ENCODE data around the gene GABRB1.
"Not testable (repeated sequence)": the region's sequence is repeated elsewhere in the genome, so short reads cannot be mapped to it uniquely, and the experiment has no call there.

Gene GABRB1

DNA sequence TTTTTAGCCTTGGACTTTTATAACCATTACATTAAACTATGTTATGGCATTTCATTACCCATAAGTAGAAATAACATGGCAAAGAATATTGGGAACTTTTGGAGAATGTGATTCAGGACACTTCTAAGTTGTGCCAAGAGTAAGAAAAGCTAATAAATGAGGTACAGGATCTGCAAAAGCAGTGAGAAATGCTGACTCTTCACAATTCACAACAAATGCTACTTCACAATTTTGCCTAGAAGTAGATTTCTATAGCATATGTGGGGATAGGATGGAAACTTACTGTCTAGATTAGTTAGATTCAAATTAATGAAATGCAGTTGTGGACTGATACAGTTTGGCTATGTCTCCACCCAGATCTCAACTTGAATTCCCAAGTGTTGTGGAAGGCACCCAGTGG is 258.4 kb downstream of the GABRB1 start:
- DNase-seq (ENCODE audit: low spot score), result no peak
- TF ChIP-seq, protein P1, sequence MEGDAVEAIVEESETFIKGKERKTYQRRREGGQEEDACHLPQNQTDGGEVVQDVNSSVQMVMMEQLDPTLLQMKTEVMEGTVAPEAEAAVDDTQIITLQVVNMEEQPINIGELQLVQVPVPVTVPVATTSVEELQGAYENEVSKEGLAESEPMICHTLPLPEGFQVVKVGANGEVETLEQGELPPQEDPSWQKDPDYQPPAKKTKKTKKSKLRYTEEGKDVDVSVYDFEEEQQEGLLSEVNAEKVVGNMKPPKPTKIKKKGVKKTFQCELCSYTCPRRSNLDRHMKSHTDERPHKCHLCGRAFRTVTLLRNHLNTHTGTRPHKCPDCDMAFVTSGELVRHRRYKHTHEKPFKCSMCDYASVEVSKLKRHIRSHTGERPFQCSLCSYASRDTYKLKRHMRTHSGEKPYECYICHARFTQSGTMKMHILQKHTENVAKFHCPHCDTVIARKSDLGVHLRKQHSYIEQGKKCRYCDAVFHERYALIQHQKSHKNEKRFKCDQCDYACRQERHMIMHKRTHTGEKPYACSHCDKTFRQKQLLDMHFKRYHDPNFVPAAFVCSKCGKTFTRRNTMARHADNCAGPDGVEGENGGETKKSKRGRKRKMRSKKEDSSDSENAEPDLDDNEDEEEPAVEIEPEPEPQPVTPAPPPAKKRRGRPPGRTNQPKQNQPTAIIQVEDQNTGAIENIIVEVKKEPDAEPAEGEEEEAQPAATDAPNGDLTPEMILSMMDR (IDR thresholded peaks at IDR 0.05), result no peak
- Histone ChIP-seq H3K4me3 (no peak overlapping the region), H3K27ac (no peak overlapping the region)

DNA sequence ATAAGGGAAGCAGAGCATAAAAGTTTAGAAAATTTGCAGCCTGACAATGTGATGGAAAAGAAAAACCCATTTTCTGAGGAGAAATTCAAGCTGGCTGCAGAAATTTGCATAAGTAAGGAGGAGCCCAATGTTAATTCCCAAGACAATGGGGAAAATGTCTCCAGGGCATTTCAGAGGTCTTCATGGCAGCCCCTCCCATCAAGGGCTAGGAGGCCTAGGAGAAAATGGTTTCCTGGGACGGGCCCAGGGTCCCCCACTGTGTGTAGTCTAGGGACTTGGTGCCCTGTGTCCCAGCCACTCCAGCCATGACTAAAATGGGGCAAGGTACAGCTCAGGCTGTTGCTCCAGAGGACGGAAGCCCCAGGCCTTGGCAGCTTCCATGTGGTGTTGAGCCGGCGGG is 259.5 kb downstream of the GABRB1 start:
- not testable (repeated sequence) for DNase-seq (ENCODE audit: low spot score); H3K4me3 ChIP-seq; H3K27ac ChIP-seq

DNA sequence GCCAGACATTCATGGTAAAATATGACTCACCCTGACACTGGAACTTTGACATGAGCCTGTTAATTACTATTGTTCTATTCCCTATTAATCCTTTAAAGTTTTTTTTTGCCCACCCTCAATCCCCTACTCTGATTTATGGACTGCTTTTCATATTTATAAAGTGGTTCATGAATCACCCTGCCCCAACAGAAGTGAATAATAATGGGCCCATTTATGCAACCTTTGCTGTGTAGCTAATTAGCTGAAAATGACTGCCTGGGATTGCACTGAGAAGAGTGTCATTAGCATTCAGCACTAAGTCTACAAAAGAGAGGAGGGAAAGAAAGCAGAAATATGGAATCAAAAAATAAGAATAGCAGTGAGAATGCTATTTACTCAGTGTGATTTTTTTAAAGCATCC is 277.8 kb downstream of the GABRB1 start:
- no peak overlapping the region for H3K4me3 ChIP-seq
- no peak overlapping the region for H3K27ac ChIP-seq
- DNase-seq (ENCODE audit: low spot score), result no peak
- TF ChIP-seq, protein P1 (IDR thresholded peaks at IDR 0.05), result no peak

DNA sequence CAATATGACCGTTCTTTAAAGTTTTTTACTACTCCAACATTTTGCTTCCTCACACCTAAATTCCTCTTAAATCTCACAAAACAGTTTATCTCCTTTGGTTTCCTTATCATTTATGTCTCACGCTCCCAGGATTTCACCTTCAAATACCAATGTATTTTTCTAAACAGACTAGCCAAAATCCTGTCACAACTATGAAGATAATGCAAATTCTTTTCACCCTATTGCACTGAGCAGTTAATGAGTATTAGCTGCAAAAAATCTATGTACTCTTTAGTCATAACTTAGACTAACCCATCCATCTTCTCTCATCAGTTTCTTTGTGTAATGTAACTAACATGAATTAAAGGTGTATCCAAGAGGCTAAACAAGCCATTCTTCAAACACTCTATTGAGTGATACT is 280.8 kb downstream of the GABRB1 start:
- TF ChIP-seq, protein P1 (IDR thresholded peaks at IDR 0.05), result no peak
- H3K4me3 ChIP-seq, result no peak overlapping the region
- no peak for DNase-seq (ENCODE audit: low spot score)
- no peak overlapping the region for H3K27ac ChIP-seq

DNA sequence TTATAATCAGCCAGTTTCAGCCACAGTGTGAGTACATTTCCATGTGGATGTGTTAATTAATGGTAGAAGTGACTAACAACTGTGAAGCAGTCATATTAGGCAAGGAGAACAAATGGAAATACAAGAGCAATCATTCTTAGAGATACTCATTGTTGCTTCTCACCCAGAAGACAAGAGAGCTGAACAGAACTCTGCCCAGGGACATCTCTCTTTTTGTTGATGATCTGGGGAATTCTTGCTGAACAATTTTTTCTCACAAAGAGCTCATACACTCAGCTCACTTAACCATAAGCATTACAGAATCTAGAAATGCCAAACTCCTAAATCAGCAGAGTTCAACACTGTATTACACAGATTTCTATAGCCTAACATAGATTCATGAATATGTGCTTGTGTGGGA is 282.0 kb downstream of the GABRB1 start:
- no peak for DNase-seq (ENCODE audit: low spot score)
- H3K27ac ChIP-seq, result no peak overlapping the region
- no peak overlapping the region for H3K4me3 ChIP-seq
- TF ChIP-seq, protein P1 (IDR thresholded peaks at IDR 0.05), result no peak

DNA sequence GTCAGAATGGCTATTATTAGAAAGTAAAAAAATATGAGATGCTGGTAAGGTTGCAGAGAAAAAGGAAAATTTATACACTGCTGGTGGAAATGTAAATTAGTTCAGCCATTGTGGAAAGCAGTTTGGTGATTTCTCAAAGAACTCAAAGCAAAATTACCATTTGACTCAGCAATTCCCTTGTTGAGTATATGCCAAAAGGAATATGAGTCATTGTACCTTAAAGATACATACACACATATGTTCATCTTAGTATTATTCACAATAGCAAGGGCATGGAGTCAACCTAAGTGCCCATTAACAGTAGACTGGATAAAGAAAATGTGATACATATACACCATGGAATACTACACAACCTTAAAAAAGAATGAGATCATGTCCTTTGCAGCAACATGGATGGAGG is 284.0 kb downstream of the GABRB1 start:
- H3K27ac ChIP-seq, result no peak overlapping the region
- DNase-seq (ENCODE audit: low spot score), result no peak
- no peak overlapping the region for H3K4me3 ChIP-seq
- TF ChIP-seq, protein P1 (IDR thresholded peaks at IDR 0.05), result no peak

DNA sequence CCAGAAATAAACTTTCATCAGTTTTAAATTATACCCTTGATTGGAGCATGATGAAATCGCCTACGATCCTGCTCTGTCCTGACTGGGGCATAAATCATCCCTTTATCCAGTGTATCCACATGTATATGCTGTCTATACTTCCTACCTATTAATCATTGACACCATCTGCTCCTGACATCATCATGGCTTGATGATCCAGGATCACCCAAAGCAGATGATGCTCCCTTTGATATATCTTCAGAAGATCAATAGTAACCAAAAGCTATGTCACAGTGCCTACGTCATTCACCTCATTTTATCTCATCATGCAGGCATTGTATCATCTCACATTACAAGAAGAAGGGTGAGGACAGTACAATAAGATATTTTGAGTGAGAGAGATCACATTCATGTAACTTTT is 294.7 kb downstream of the GABRB1 start:
- H3K4me3 ChIP-seq, result no peak overlapping the region
- no peak for DNase-seq (ENCODE audit: low spot score)
- no peak overlapping the region for H3K27ac ChIP-seq
- TF ChIP-seq, protein P1 (IDR thresholded peaks at IDR 0.05), result no peak

DNA sequence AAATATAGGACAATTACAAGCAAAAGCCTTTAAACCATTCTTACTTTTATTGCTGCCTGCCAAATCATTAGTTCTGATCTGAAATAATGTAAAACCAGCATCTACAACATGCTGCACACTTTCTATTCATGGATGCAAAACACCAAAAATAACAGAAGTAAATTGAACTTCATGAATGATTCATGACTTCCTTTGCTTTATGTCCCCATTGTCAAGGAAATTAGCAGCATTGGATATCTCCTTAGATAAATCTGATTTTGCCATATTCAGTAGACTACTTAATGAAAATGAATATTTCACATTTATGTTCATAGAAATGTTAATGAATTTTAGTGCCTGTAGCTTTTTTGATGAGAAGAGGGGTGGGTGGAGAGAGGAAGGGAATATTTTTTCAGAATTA is 299.5 kb downstream of the GABRB1 start:
- TF ChIP-seq, protein P1 (IDR thresholded peaks at IDR 0.05), result no peak
- no peak overlapping the region for H3K4me3 ChIP-seq
- no peak overlapping the region for H3K27ac ChIP-seq
- no peak for DNase-seq (ENCODE audit: low spot score)

Data from coronary artery (tissue), 2 donors.